ENCODE data around the gene ZDHHC5. TPM values are rescaled to one million over a fixed set of nuclear protein-coding genes. Genes with fewer than 3 reads are reported as not detected.
A peak's percentile ranks its signal among the peaks of the same experiment; 100 is the strongest.
"Not testable (repeated sequence)": the region's sequence is repeated elsewhere in the genome, so short reads cannot be mapped to it uniquely, and the experiment has no call there.

The ZDHHC5 gene
- total and polyA plus RNA-seq, 3 experiments from 2014 or later, result 45.1 to 89.0 (median 83.9) TPM

- Mint-ChIP-seq H3K4me3 (peak overlapping the region in 2 of 7 donors; percentile 1 to 32), H3K9me3 (no peaks in the 10 kb centered on the region), H3K27me3 (no peaks in the 10 kb centered on the region), H3K27ac (peak overlapping the region in 6 of 8 donors; percentile 44 to 83 (median 69)), H3K36me3 (peaks cover 7 to 67% (median 22%) of the 10 kb centered on the region in 3 donors), H3K4me1 (peaks cover 63 to 90% (median 80%) of the 10 kb centered on the region in 3 donors)
- Histone ChIP-seq H3K4me1 (ENCODE audit: insufficient read depth, low read length) (peaks cover 65% of the 10 kb centered on the region), H3K36me3 (ENCODE audit: insufficient read depth, low read length) (peaks cover 47% of the 10 kb centered on the region), H3K27ac (ENCODE audit: low read depth, low read length) (no peak overlapping the region), H3K9me3 (ENCODE audit: low read length) (no peaks in the 10 kb centered on the region), H3K27me3 (ENCODE audit: insufficient read depth, low read length, poor library complexity, severe bottlenecking) (no peaks in the 10 kb centered on the region), H3K4me3 (ENCODE audit: low read length) (no peak overlapping the region)
- CTCF ChIA-PET, result interaction anchor here (3.1 kb wide), 1 partner anchor 106 kb away, joined by 9 read pairs; the partner anchor contains the start of gene UBE2L6
- no peak for DNase-seq
- POLR2A ChIA-PET, result no interaction called here
Observed at GRCh38 chr11:57674251-57674650, 6.3 kb downstream of the ZDHHC5 start.

- Histone ChIP-seq H3K27me3 (ENCODE audit: insufficient read depth, low read length, poor library complexity, severe bottlenecking) (no peaks in the 10 kb centered on the region), H3K4me3 (ENCODE audit: low read length) (no peak overlapping the region), H3K4me1 (ENCODE audit: insufficient read depth, low read length) (peaks cover 66% of the 10 kb centered on the region), H3K9me3 (ENCODE audit: low read length) (no peaks in the 10 kb centered on the region), H3K36me3 (ENCODE audit: insufficient read depth, low read length) (peaks cover 48% of the 10 kb centered on the region), H3K27ac (ENCODE audit: low read depth, low read length) (no peak overlapping the region)
- ChIA-PET CTCF (interaction anchor here (1.0 to 3.1 kb wide), 2 partner anchors 9 to 108 kb away, joined by 3 to 9 read pairs; partner anchors contain the start of gene UBE2L6), POLR2A (interaction anchor here (0.5 to 0.6 kb wide), 2 partner anchors 11 to 1908 kb away, joined by 3 read pairs; no protein-coding TSS in a partner anchor)
- DNase-seq, result no peak
- Mint-ChIP-seq H3K27me3 (no peaks in the 10 kb centered on the region), H3K9me3 (no peaks in the 10 kb centered on the region), H3K4me3 (peak overlapping the region in 3 of 7 donors; percentile 0 to 23 (median 7)), H3K4me1 (peaks cover 61 to 89% (median 78%) of the 10 kb centered on the region in 3 donors), H3K27ac (peak overlapping the region in 7 of 8 donors; percentile 8 to 88 (median 69)), H3K36me3 (peaks cover 7 to 75% (median 22%) of the 10 kb centered on the region in 3 donors)
Observed at GRCh38 chr11:57675176-57675941, 7.4 kb downstream of the ZDHHC5 start.

GRCh38 chr11:57679396-57679795 lies 11.5 kb downstream of the ZDHHC5 start:
- H3K4me3 Mint-ChIP-seq, result no peak overlapping the region
- no peak overlapping the region for H3K27ac ChIP-seq (ENCODE audit: low read depth, low read length)
- peaks cover 57 to 79% (median 66%) of the 10 kb centered on the region in 3 donors for H3K4me1 Mint-ChIP-seq
- H3K36me3 Mint-ChIP-seq, result peaks cover 3 to 81% (median 23%) of the 10 kb centered on the region in 3 donors
- H3K4me3 ChIP-seq (ENCODE audit: low read length), result no peak overlapping the region
- no peak overlapping the region for H3K27ac Mint-ChIP-seq
- no peaks in the 10 kb centered on the region for H3K9me3 ChIP-seq (ENCODE audit: low read length)
- H3K27me3 ChIP-seq (ENCODE audit: insufficient read depth, low read length, poor library complexity, severe bottlenecking), result no peaks in the 10 kb centered on the region
- no peak for DNase-seq
- H3K36me3 ChIP-seq (ENCODE audit: insufficient read depth, low read length), result peaks cover 43% of the 10 kb centered on the region
- CTCF ChIA-PET, result no interaction called here
- H3K27me3 Mint-ChIP-seq, result no peaks in the 10 kb centered on the region
- POLR2A ChIA-PET, result no interaction called here
- no peaks in the 10 kb centered on the region for H3K9me3 Mint-ChIP-seq
- H3K4me1 ChIP-seq (ENCODE audit: insufficient read depth, low read length), result peaks cover 50% of the 10 kb centered on the region

GRCh38 chr11:57680552-57680874 lies 12.6 kb downstream of the ZDHHC5 start:
- H3K36me3 Mint-ChIP-seq, result peaks cover 3 to 81% (median 20%) of the 10 kb centered on the region in 3 donors
- Histone ChIP-seq H3K36me3 (ENCODE audit: insufficient read depth, low read length) (peaks cover 35% of the 10 kb centered on the region), H3K4me1 (ENCODE audit: insufficient read depth, low read length) (peaks cover 39% of the 10 kb centered on the region), H3K27me3 (ENCODE audit: insufficient read depth, low read length, poor library complexity, severe bottlenecking) (no peaks in the 10 kb centered on the region), H3K27ac (ENCODE audit: low read depth, low read length) (no peak overlapping the region), H3K9me3 (ENCODE audit: low read length) (no peaks in the 10 kb centered on the region), H3K4me3 (ENCODE audit: low read length) (no peak overlapping the region)
- H3K4me1 Mint-ChIP-seq, result peaks cover 49 to 68% (median 55%) of the 10 kb centered on the region in 3 donors
- H3K27me3 Mint-ChIP-seq, result no peaks in the 10 kb centered on the region
- peak overlapping the region in 6 of 8 donors; percentile 5 to 68 (median 38) for H3K27ac Mint-ChIP-seq
- ChIA-PET CTCF (no interaction called here), POLR2A (no interaction called here)
- no peak for DNase-seq
- H3K4me3 Mint-ChIP-seq, result peak overlapping the region in 3 of 7 donors; percentile 26 to 44 (median 35)
- H3K9me3 Mint-ChIP-seq, result no peaks in the 10 kb centered on the region

GRCh38 chr11:57681168-57681567 lies 13.3 kb downstream of the ZDHHC5 start:
- no peaks in the 10 kb centered on the region for H3K9me3 Mint-ChIP-seq
- H3K27me3 ChIP-seq (ENCODE audit: insufficient read depth, low read length, poor library complexity, severe bottlenecking), result no peaks in the 10 kb centered on the region
- no peak for DNase-seq
- no peak overlapping the region for H3K27ac ChIP-seq (ENCODE audit: low read depth, low read length)
- no peak overlapping the region for H3K4me3 ChIP-seq (ENCODE audit: low read length)
- CTCF ChIA-PET, result no interaction called here
- peaks cover 43 to 62% (median 49%) of the 10 kb centered on the region in 3 donors for H3K4me1 Mint-ChIP-seq
- peak overlapping the region in 5 of 8 donors; percentile 9 to 68 (median 41) for H3K27ac Mint-ChIP-seq
- POLR2A ChIA-PET, result no interaction called here
- H3K9me3 ChIP-seq (ENCODE audit: low read length), result no peaks in the 10 kb centered on the region
- peaks cover 32% of the 10 kb centered on the region for H3K4me1 ChIP-seq (ENCODE audit: insufficient read depth, low read length)
- H3K4me3 Mint-ChIP-seq, result no peak overlapping the region
- H3K36me3 ChIP-seq (ENCODE audit: insufficient read depth, low read length), result peaks cover 28% of the 10 kb centered on the region
- no peaks in the 10 kb centered on the region for H3K27me3 Mint-ChIP-seq
- peaks cover 3 to 79% (median 20%) of the 10 kb centered on the region in 3 donors for H3K36me3 Mint-ChIP-seq

GRCh38 chr11:57690474-57690873 lies 22.6 kb downstream of the ZDHHC5 start:
- H3K9me3 Mint-ChIP-seq; H3K27me3 ChIP-seq (ENCODE audit: insufficient read depth, low read length, poor library complexity, severe bottlenecking); H3K27ac ChIP-seq (ENCODE audit: low read depth, low read length); H3K4me1 ChIP-seq (ENCODE audit: insufficient read depth, low read length); H3K27me3 Mint-ChIP-seq; CTCF ChIA-PET; H3K4me1 Mint-ChIP-seq; DNase-seq; H3K4me3 ChIP-seq (ENCODE audit: low read length); POLR2A ChIA-PET; H3K4me3 Mint-ChIP-seq; H3K9me3 ChIP-seq (ENCODE audit: low read length): not testable (repeated sequence)
- H3K36me3 ChIP-seq (ENCODE audit: insufficient read depth, low read length), result peaks cover 57% of the 10 kb centered on the region
- peaks cover 19 to 79% (median 24%) of the 10 kb centered on the region in 3 donors for H3K36me3 Mint-ChIP-seq
- peak overlapping the region in 2 of 8 donors; percentile 24 to 46 for H3K27ac Mint-ChIP-seq

DNA sequence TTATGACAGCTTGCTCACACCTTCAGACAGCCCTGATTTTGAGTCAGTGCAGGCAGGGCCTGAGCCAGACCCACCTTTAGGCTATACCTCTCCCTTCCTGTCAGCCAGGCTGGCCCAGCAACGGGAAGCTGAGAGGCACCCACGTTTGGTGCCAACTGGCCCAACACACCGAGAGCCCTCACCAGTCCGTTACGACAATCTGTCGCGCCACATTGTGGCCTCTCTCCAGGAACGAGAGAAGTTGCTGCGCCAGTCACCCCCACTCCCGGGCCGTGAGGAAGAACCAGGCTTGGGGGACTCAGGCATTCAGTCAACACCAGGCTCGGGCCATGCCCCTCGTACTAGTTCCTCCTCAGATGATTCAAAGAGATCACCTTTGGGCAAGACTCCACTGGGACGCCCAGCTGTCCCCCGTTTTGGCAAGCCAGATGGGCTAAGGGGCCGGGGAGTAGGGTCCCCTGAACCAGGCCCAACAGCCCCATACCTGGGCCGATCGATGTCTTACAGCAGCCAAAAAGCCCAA lies 31.0 kb downstream of the ZDHHC5 start:
- H3K4me3 ChIP-seq (ENCODE audit: low read length), result no peak overlapping the region
- Mint-ChIP-seq H3K27me3 (no peaks in the 10 kb centered on the region), H3K9me3 (no peaks in the 10 kb centered on the region), H3K4me1 (no peaks in the 10 kb centered on the region), H3K27ac (peak overlapping the region in 1 of 8 donors; percentile 32), H3K36me3 (peaks cover 13 to 82% (median 15%) of the 10 kb centered on the region in 3 donors), H3K4me3 (no peak overlapping the region)
- H3K4me1 ChIP-seq (ENCODE audit: insufficient read depth, low read length), result no peaks in the 10 kb centered on the region
- CTCF ChIA-PET, result interaction anchor here (1.0 kb wide), 1 partner anchor 102 kb away, joined by 4 read pairs; no protein-coding TSS in a partner anchor
- no peaks in the 10 kb centered on the region for H3K9me3 ChIP-seq (ENCODE audit: low read length)
- POLR2A ChIA-PET, result no interaction called here
- no peak for DNase-seq
- peaks cover 43% of the 10 kb centered on the region for H3K36me3 ChIP-seq (ENCODE audit: insufficient read depth, low read length)
- H3K27ac ChIP-seq (ENCODE audit: low read depth, low read length), result no peak overlapping the region
- no peaks in the 10 kb centered on the region for H3K27me3 ChIP-seq (ENCODE audit: insufficient read depth, low read length, poor library complexity, severe bottlenecking)

GRCh38 chr11:57699813-57700212 lies 31.9 kb downstream of the ZDHHC5 start:
- H3K4me1 Mint-ChIP-seq, result no peaks in the 10 kb centered on the region
- H3K27me3 Mint-ChIP-seq, result no peaks in the 10 kb centered on the region
- no peak overlapping the region for H3K4me3 ChIP-seq (ENCODE audit: low read length)
- peaks cover 13 to 84% (median 16%) of the 10 kb centered on the region in 3 donors for H3K36me3 Mint-ChIP-seq
- H3K9me3 ChIP-seq (ENCODE audit: low read length), result no peaks in the 10 kb centered on the region
- no peak overlapping the region for H3K27ac ChIP-seq (ENCODE audit: low read depth, low read length)
- H3K36me3 ChIP-seq (ENCODE audit: insufficient read depth, low read length), result peaks cover 45% of the 10 kb centered on the region
- ChIA-PET CTCF (no interaction called here), POLR2A (no interaction called here)
- peak overlapping the region in 2 of 8 donors; percentile 35 to 61 for H3K27ac Mint-ChIP-seq
- no peak for DNase-seq
- no peaks in the 10 kb centered on the region for H3K9me3 Mint-ChIP-seq
- no peaks in the 10 kb centered on the region for H3K4me1 ChIP-seq (ENCODE audit: insufficient read depth, low read length)
- no peak overlapping the region for H3K4me3 Mint-ChIP-seq
- no peaks in the 10 kb centered on the region for H3K27me3 ChIP-seq (ENCODE audit: insufficient read depth, low read length, poor library complexity, severe bottlenecking)
